HEK293T (cell line): ENCODE measurements around the gene LMLN.

Experiments used
- CTCF ChIA-PET: fragments of 350-600 bp; formaldehyde crosslinking; extraction: SDS; loops from one replicate; lab custom pipeline; 2021; ENCODE audit warnings: antibody characterized with exemption, inconsistent platforms; lab: Yijun Ruan, JAX
- POLR2A ChIA-PET: fragments of 350-600 bp; formaldehyde crosslinking; extraction: SDS; loops from one replicate; lab custom pipeline; 2020; ENCODE audit warnings: antibody characterized with exemption, inconsistent platforms; lab: Yijun Ruan, JAX
- DNase-seq: peaks from one replicate; pipeline ENCODE4 v3.0.0; 2012; ENCODE audit warnings: mixed read lengths; ENCODE audit errors: extremely low spot score
- ARNT ChIP-seq: fragments of 450-650 bp; IDR thresholded peaks from 2 replicates; pipeline ENCODE4 v1.6.1; 2017; ENCODE audit warnings: mild to moderate bottlenecking
- BHLHE40 ChIP-seq: fragments of 450-650 bp; IDR thresholded peaks from 2 replicates; pipeline ENCODE4 v1.6.1; 2016; ENCODE audit warnings: mild to moderate bottlenecking, moderate library complexity, borderline replicate concordance
- CTBP1 ChIP-seq: fragments of 450-650 bp; IDR thresholded peaks from 2 replicates; pipeline ENCODE4 v1.6.1; 2016; ENCODE audit warnings: borderline replicate concordance
- ELF4 ChIP-seq: fragments of 450-650 bp; IDR thresholded peaks from 2 replicates; pipeline ENCODE4 v1.6.1; 2017; ENCODE audit warnings: antibody characterized with exemption
- FOXA1 ChIP-seq: fragments of 450-650 bp; IDR thresholded peaks from 2 replicates; pipeline ENCODE4 v1.6.1; 2016; ENCODE audit warnings: mild to moderate bottlenecking
- FOXK2 ChIP-seq: fragments of 450-650 bp; IDR thresholded peaks from 2 replicates; pipeline ENCODE4 v1.6.1; 2016; ENCODE audit warnings: mild to moderate bottlenecking
- FOXM1 ChIP-seq: fragments of 450-650 bp; IDR thresholded peaks from 2 replicates; pipeline ENCODE4 v1.6.1; 2017; ENCODE audit warnings: mild to moderate bottlenecking, borderline replicate concordance
- HDGF ChIP-seq: fragments of 450-650 bp; IDR thresholded peaks from 2 replicates; pipeline ENCODE4 v1.6.1; 2017; ENCODE audit warnings: antibody characterized with exemption, borderline replicate concordance
- L3MBTL2 ChIP-seq: fragments of 450-650 bp; conservative IDR thresholded peaks from 2 replicates; pipeline ENCODE4 v1.6.1; 2016; ENCODE audit warnings: mild to moderate bottlenecking
- LEF1 ChIP-seq: fragments of 450-650 bp; IDR thresholded peaks from 2 replicates; pipeline ENCODE4 v1.6.1; 2017; ENCODE audit warnings: mild to moderate bottlenecking, borderline replicate concordance
- NFRKB ChIP-seq: fragments of 450-650 bp; IDR thresholded peaks from 2 replicates; pipeline ENCODE4 v1.6.1; 2016; ENCODE audit warnings: mild to moderate bottlenecking, moderate library complexity
- SP1 ChIP-seq: fragments of 450-650 bp; IDR thresholded peaks from 2 replicates; pipeline ENCODE4 v1.6.1; 2017
- SUZ12 ChIP-seq: fragments of 450-650 bp; IDR thresholded peaks from 2 replicates; pipeline ENCODE4 v1.6.1; 2016; ENCODE audit warnings: mild to moderate bottlenecking
- TARDBP ChIP-seq: fragments of 450-650 bp; IDR thresholded peaks from 2 replicates; pipeline ENCODE4 v1.6.1; 2016
- ZNF384 ChIP-seq: fragments of 450-650 bp; IDR thresholded peaks from 2 replicates; pipeline ENCODE4 v1.6.1; 2016
- TF ChIP-seq, protein P1 (sequence below): fragments of 450-650 bp; IDR thresholded peaks from 2 replicates; pipeline ENCODE4 v1.6.1; 2016

LMLN gene

DNA sequence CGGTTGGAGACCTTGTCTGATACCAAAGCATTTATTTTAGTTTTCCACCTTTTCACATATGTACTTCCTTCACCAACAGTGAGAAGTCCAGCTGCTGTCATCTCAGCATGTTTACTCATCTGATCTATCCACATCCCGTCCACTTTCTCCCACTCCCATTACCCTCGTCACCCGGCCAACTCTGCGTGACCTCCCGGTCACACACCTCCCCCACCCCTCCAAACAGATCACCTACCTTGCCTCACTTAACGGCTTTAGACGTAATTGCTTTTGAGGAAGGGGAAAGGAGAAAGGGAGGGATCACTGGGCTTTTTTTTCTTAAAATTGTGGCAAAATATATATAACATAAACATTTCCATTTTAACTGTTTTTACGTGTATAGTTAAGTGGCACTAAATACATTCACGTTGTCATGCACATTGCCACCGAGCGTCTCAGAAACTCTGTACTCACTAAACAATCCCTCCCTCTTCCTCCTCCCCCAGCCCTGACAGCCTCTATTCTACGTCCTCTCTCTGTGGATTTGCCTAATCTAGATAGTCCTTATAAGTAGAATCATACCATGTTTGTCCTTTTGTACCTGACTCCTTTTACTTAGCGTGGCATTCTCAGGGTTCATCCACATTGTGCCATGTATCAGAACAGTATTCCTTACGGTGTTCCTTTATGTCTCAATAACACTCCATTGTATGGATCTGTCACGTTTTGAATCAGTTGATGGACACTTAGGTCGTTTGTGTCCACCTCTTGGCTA lies 67.2 kb downstream of the LMLN start:
- no peak for DNase-seq
- ChIA-PET CTCF (no interaction called here), POLR2A (no interaction called here)
- TF ChIP-seq SP1 (no peak), L3MBTL2 (no peak), BHLHE40 (no peak)

DNA sequence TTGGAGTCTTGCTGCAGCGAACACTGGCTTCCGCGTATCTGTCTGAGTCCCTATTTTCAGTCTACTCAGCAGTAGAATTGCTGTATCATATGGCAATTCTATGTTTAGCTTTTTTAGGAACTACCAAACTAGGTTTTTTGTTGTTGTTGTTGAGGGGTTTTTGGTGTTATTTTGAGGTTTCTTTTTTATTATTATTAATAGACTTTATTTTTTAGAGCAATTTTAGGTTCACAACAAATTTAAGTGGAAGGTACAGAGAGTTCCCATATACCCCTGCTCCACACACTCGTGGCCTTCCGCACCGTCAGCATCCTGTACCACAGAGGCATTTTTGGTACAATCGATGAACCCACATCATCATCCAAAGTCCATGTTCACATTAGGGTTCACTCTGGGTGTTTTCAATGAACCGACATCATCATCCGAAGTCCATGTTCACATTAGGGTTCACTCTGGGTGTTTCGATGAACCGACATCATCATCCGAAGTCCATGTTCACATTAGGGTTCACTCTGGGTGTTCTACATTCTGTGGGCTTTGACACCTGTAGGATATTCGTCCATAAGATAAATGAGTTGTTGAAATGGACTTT lies 67.9 kb downstream of the LMLN start:
- TF ChIP-seq ARNT, result no peak
- TF ChIP-seq SP1, result no peak
- TF ChIP-seq TARDBP, result no peak
- no peak for TF ChIP-seq FOXA1
- no peak for TF ChIP-seq L3MBTL2
- TF ChIP-seq ZNF384, result no peak
- no peak for TF ChIP-seq NFRKB
- POLR2A ChIA-PET, result no interaction called here

DNA sequence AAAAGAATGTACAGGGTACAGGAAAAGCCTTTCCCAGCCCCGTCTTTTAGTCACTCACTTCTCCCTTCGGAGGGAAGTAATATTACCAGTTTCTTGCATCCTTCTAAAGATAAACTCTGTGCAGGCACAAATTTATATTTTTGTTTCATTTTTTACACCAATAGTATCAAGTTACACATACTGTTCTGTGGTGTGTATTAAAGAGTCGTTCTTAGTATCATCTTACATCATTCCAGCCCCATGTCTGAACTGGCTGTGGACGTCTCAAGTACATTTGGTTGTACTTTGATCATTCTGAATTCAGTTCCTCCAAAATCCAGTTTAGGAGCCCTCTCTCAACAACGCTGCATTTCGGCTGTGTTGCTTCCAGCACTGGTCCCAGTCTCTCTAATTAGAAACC lies 68.7 kb downstream of the LMLN start:
- ChIA-PET CTCF (no interaction called here), POLR2A (no interaction called here)
- DNase-seq, result no peak
- no peak for TF ChIP-seq SUZ12
- no peak for TF ChIP-seq CTBP1
- TF ChIP-seq FOXA1, result no peak
- TF ChIP-seq ARNT, result no peak
- TF ChIP-seq FOXM1, result no peak
- no peak for TF ChIP-seq HDGF
- TF ChIP-seq ELF4, result no peak

More for the DNA sequence above, 67.9 kb downstream of the LMLN start:
- CTCF ChIA-PET, result no interaction called here
- no peak for DNase-seq

DNA sequence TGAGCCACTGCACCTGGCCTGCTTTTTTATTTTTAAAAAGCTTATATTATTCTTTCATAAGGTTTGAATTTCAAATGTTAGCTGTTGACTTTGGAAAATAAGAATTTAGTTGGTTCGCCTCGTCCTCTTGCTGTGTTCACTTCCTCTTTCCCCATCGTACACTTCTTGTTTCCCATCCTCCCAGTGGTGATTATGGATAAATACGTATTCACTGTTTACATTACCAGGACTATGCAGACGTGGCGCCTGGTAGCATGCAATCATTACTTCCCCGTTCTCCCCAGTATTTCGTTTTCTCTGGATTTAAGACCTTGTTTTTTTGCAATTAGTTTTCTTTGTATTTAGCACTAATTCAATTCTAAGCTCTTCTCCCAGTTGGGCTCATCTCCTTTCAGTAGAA lies 70.1 kb downstream of the LMLN start:
- POLR2A ChIA-PET, result no interaction called here
- TF ChIP-seq BHLHE40 (no peak), CTBP1 (no peak), FOXM1 (no peak), HDGF (no peak), ZNF384 (no peak), SUZ12 (no peak)
- no peak for DNase-seq
- CTCF ChIA-PET, result no interaction called here

DNA sequence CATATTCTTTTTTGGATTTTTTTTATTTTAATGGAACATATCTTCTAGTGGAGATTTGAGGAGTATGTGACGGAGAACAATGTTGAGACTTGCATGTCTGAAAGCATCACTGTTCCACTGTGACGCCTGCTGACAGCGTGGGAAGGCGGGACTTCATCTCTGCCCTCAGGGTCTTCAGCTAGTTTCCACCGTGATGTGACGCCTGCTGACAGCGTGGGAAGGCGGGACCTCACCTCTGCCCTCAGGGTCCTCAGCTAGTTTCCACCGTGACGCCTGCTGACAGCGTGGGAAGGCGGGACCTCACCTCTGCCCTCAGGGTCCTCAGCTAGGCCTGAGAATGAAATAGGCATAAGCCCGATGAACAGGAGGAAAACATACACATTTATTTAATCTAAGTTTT lies 70.7 kb downstream of the LMLN start:
- TF ChIP-seq CTBP1 (no peak), L3MBTL2 (no peak), FOXK2 (no peak)
- CTCF ChIA-PET, result no interaction called here
- POLR2A ChIA-PET, result no interaction called here
- no peak for DNase-seq

DNA sequence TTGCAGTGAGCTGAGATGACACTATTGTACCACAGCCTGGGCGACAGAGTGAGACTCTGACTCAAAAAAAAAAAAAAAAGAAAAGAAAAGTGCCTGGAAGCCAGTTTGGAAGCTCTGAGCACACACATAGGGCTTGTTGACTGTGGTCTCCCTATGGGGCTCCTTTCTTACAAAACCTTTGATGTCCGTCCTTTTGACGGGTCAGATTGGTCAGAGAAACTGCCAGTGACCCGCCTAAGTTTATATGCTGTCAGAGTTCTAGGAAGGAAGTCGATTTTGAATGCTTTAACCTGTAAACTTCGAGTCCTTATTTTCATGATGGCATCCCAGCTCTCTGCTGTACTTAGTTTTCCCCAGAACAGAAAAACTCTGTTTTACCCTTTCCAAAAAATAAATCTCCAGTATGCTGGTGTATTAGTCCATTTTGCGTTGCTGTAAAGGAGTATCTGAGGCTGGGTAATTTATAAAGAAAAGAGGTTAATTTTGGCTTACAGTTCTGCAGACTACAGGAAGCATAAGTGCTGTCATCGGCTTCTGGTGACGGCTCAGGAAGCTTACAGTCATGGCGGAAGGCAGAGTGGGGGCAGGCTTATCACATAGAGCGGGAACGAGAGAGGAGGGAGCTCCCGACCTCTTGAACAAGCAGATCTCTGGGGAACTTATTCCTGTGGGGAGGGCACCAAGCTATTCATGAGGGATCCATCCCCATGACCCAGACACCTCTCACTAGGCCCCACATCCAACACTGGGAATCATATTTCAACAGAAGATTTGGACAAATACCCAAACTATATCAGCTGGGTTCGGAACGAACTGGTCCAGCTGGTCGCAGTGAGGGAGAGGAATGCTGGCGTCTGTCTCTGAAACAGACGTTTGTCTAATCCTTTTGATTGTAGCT lies 72.3 kb downstream of the LMLN start:
- POLR2A ChIA-PET, result no interaction called here
- CTCF ChIA-PET, result interaction anchor here (0.6 kb wide), 1 partner anchor 12 kb away, joined by 3 read pairs; no protein-coding TSS in a partner anchor

DNA sequence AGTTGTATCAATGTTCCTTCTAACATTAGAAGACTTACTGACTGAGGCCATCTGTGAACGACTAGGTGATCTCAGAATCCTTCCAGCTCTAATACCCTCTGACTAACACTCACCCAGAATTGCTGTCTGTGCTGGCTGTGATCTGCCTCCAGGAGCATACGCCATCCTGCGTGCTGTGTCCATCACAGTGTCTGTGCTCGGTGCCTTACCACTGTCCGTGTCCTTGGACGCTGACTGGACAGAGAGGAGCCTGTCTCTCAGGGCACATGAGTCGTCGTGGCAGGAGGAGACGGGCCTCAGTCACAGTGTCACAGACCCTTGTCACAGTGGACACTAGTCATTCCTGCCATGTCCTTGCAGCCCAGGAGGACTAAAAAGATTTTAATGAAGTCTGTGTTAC lies 83.1 kb downstream of the LMLN start:
- TF ChIP-seq, protein P1, sequence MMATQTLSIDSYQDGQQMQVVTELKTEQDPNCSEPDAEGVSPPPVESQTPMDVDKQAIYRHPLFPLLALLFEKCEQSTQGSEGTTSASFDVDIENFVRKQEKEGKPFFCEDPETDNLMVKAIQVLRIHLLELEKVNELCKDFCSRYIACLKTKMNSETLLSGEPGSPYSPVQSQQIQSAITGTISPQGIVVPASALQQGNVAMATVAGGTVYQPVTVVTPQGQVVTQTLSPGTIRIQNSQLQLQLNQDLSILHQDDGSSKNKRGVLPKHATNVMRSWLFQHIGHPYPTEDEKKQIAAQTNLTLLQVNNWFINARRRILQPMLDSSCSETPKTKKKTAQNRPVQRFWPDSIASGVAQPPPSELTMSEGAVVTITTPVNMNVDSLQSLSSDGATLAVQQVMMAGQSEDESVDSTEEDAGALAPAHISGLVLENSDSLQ, result no peak
- no peak for TF ChIP-seq FOXK2
- CTCF ChIA-PET, result no interaction called here
- POLR2A ChIA-PET, result no interaction called here
- no peak for DNase-seq

More for the DNA sequence above, 72.3 kb downstream of the LMLN start:
- TF ChIP-seq BHLHE40 (no peak), LEF1 (no peak), FOXA1 (no peak)
- DNase-seq, result no peak

DNA sequence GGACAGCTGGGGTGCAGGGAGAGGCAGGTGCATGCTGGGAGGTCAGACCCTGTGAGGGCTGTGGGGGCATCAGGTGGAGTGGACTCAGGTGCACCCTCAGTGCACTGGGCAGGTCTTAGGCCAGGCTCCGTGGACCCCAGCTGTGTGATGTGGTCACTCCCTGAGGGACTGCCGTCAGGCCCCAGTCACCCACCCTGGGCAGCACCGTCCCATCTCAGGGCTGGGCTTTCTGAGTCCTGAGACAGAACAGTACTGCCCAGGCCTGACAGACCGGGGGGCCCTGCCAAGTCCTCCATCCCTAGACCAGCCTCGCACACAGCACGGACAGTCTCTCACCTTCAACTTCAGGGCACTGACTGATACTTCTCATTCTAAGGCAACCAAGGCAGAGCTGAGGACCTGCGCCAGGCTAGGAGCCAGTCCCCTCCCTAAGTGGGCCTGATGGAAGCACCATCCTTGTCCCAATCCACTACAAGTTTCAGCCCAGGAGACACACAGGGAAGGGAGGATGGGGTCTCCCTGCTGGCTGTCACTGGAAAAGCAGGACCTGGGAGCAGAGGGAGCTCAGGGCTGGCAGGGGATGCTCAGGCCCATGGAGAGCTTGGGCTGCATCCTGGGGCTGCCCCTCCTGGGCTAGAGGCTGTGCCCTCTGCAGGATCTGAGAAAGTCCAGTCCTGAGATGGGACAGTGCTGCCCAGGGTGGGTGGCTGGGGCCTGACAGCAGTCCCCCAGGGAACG lies 86.3 kb downstream of the LMLN start:
- ChIA-PET POLR2A (no interaction called here), CTCF (no interaction called here)
- DNase-seq, result no peak
- TF ChIP-seq SUZ12 (no peak), ARNT (no peak), NFRKB (no peak)
